Liver (tissue), 9 donors: Measurements from ENCODE around the gene KIRREL3. TPM values are rescaled to one million over a fixed set of nuclear protein-coding genes. Genes with fewer than 3 reads are reported as not detected.

ENCODE experiments used
- DNase-seq: peaks from one replicate; pipeline ENCODE4 v3.0.0-alpha.2; 2017; ENCODE audit warnings: low spot score
- H3K27ac ChIP-seq, 2 donors: one replicate each; pipeline ENCODE4 v1.7.0; 2013; ENCODE audit warnings: inconsistent platforms in 2 of 2, low read length in 2 of 2, control low read depth in 1 of 2, low read depth in 1 of 2, mild to moderate bottlenecking in 1 of 2
- H3K27me3 ChIP-seq, 4 donors: one replicate each; pipeline versions ENCODE4 v1.6.1 to v1.7.0; 2013; ENCODE audit warnings: low read length in 3 of 4, inconsistent platforms in 1 of 4, mild to moderate bottlenecking in 1 of 4, moderate library complexity in 1 of 4; ENCODE audit not compliant: control insufficient read depth in 4 of 4, insufficient read depth in 4 of 4
- H3K36me3 ChIP-seq, 4 donors: one replicate each; pipeline versions ENCODE4 v1.6.1 to v1.7.0; 2013; ENCODE audit warnings: low read length in 3 of 4, mild to moderate bottlenecking in 3 of 4, low read depth in 1 of 4, moderate library complexity in 1 of 4; ENCODE audit not compliant: control insufficient read depth in 4 of 4, insufficient read depth in 3 of 4
- H3K4me1 ChIP-seq, 4 donors: one replicate each; pipeline versions ENCODE4 v1.6.1 to v1.7.0; 2013; ENCODE audit warnings: low read length in 3 of 4, mild to moderate bottlenecking in 3 of 4, moderate library complexity in 1 of 4; ENCODE audit not compliant: control insufficient read depth in 4 of 4, insufficient read depth in 4 of 4
- H3K4me3 ChIP-seq, 3 donors: one replicate each; pipeline versions ENCODE4 v1.6.1 to v1.7.0; 2013; ENCODE audit warnings: low read length in 3 of 3, control low read depth in 1 of 3, low read depth in 1 of 3, mild to moderate bottlenecking in 1 of 3
- H3K9ac ChIP-seq, 2 donors: one replicate each; pipeline ENCODE4 v1.7.0; 2013; ENCODE audit warnings: low read length in 2 of 2, mild to moderate bottlenecking in 2 of 2, moderate library complexity in 2 of 2, control low read depth in 1 of 2, low read depth in 1 of 2
- H3K9me3 ChIP-seq, 4 donors: one replicate each; pipeline versions ENCODE4 v1.6.1 to v1.7.0; 2013; ENCODE audit warnings: low read length in 3 of 4; ENCODE audit not compliant: control insufficient read depth in 4 of 4
- ATF3 ChIP-seq: IDR thresholded peaks from 2 replicates; pipeline ENCODE4 v1.6.1; 2016; ENCODE audit warnings: antibody characterized with exemption
- CTCF ChIP-seq: fragments of 150-350 bp; IDR thresholded peaks from 2 replicates; pipeline ENCODE4 v1.5.1; 2017; ENCODE audit warnings: improper control_type of control experiment, low read depth, low read length; ENCODE audit not compliant: missing input control
- EGR1 ChIP-seq, 2 donors: IDR thresholded peaks; 2 replicates each; pipeline ENCODE4 v1.6.1; 2016 to 2018; ENCODE audit warnings: antibody characterized with exemption in 2 of 2, low read depth in 2 of 2
- FOXA1 ChIP-seq: IDR thresholded peaks from 2 replicates; pipeline ENCODE4 v1.6.1; 2016; ENCODE audit warnings: antibody characterized with exemption
- FOXA2 ChIP-seq: IDR thresholded peaks from 2 replicates; pipeline ENCODE4 v1.6.1; 2016; ENCODE audit warnings: antibody characterized with exemption
- GABPA ChIP-seq, 2 donors: IDR thresholded peaks in 1 of 2; conservative IDR thresholded peaks in 1 of 2; 2 replicates each; pipeline ENCODE4 v1.6.1; 2016; ENCODE audit warnings: antibody characterized with exemption in 2 of 2, mild to moderate bottlenecking in 1 of 2, moderate library complexity in 1 of 2
- HNF4A ChIP-seq, 2 donors: conservative IDR thresholded peaks; 2 replicates each; pipeline ENCODE4 v1.6.1; 2016; ENCODE audit warnings: antibody characterized with exemption in 2 of 2, mild to moderate bottlenecking in 2 of 2
- HNF4G ChIP-seq: IDR thresholded peaks from 2 replicates; pipeline ENCODE4 v1.6.1; 2016; ENCODE audit warnings: antibody characterized with exemption
- JUND ChIP-seq, 2 donors: IDR thresholded peaks; 2 replicates each; pipeline ENCODE4 v1.6.1; 2016; ENCODE audit warnings: antibody characterized with exemption in 2 of 2
- NR2F2 ChIP-seq: IDR thresholded peaks from 2 replicates; pipeline ENCODE4 v1.6.1; 2016; ENCODE audit warnings: antibody characterized with exemption
- RAD21 ChIP-seq, 2 donors: IDR thresholded peaks; 2 replicates each; pipeline ENCODE4 v1.6.1; 2016; ENCODE audit warnings: antibody characterized with exemption in 2 of 2, mild to moderate bottlenecking in 2 of 2
- RXRA ChIP-seq, 2 donors: IDR thresholded peaks; 2 replicates each; pipeline ENCODE4 v1.6.1; 2017 to 2018; ENCODE audit warnings: antibody characterized with exemption in 2 of 2, mild to moderate bottlenecking in 1 of 2
- SP1 ChIP-seq: IDR thresholded peaks from 2 replicates; pipeline ENCODE4 v1.6.1; 2018; ENCODE audit warnings: antibody characterized with exemption, mild to moderate bottlenecking
- TAF1 ChIP-seq: conservative IDR thresholded peaks from 2 replicates; pipeline ENCODE4 v1.6.1; 2016; ENCODE audit warnings: antibody characterized with exemption, mild to moderate bottlenecking
- YY1 ChIP-seq: IDR thresholded peaks from 2 replicates; pipeline ENCODE4 v1.6.1; 2016; ENCODE audit warnings: antibody characterized with exemption, mild to moderate bottlenecking
- ZBTB33 ChIP-seq: IDR thresholded peaks from 2 replicates; pipeline ENCODE4 v1.6.1; 2016; ENCODE audit warnings: antibody characterized with exemption
- WGBS: extraction: QIAGEN DNeasy Blood & Tissue Kit; methylation state at CpG from one replicate; pipeline ENCODE4 v1.1.7; 2013; 5-methylcytosine and 5-hydroxymethylcytosine counted together
- polyA plus RNA-seq, 2 donors: library from polyadenylated mRNA; stranded (reverse) in 1 of 2; unstranded in 1 of 2; fragments of 200-250 nt in 1 of 2; fragments of >200 nt in 1 of 2; fragmentation: Nextera tagmentation in 1 of 2; extraction: Ambion mirVana in 1 of 2; gene quantifications; one replicate each; pipeline versions ENCODE4 v1.2.1 to v1.2.3, GENCODE V29; 2013 to 2015
- total RNA-seq, 2 donors: library from RNA; depleted of rRNA; stranded (reverse); fragments of >200 nt; gene quantifications; one replicate each; pipeline ENCODE4 v1.2.3, GENCODE V29; 2014
- TF ChIP-seq, protein P1 (sequence below): IDR thresholded peaks from 2 replicates; pipeline ENCODE4 v1.6.1; 2016; ENCODE audit warnings: antibody characterized with exemption
- TF ChIP-seq, protein P2 (sequence below): IDR thresholded peaks from 2 replicates; pipeline ENCODE4 v1.6.1; 2016; ENCODE audit warnings: antibody characterized with exemption, mild to moderate bottlenecking
- donor health status: healthy.
- donor health status: healthy.
- donor health status: healthy.
- donor health status: healthy.
- donor health status: healthy.

Gene KIRREL3
- total and polyA plus RNA-seq, 4 donors: 0.03 to 0.29 (median 0.08) TPM; not detected in 1

DNA sequence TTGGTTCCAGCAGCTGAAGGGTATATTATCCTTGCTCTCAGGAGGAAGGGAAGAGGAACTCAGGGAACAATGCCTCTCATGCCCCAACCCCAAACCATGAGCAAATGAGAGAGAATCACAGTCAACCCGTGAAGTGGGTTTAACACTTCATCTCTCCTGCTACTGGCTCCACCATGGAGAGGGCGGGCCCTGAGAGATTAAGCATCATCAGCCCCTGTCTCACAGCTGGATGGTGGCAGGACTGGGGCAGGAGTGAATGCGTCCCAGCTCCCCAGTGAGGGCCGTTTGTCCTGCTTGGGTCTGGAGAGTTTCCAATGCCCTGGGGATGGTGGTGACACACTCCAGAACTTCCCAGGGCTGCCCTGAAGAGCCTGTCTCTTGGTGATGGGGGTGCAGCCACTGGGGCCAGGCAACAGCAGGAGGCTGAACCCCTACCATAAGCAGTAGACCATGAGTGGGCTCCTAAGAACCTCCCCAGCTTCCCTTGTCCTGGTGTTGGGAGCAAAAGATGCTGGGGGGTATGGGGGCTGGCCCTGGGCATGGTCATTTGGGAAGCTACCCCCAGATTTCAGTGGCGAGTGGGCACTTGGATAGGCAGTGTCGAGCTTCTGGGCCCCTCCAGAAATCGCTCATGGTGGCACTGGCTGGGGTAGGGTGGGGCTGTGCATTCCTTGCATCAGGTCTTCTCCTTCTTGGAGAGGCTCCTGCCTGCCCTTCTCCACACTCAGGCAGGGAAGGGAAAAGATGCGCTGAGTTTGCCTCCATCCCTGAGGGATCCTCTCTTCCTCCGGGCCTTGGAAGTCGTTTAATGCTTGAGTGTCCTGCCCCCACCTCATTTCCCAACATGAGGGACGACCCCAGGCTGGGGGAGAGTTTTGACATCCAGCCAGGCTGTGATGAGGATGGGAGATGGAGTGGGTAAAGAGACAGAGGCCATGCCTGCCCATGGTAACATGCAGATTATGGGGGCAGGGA lies 487.5 kb downstream of the KIRREL3 start:
- H3K27ac ChIP-seq: no peak overlapping the region
- no peak for DNase-seq
- 61% methylated on average over 11 of the region's 11 CpGs for WGBS
- peaks cover 0 to 8% (median 0%) of the 10 kb centered on the region in 4 donors for H3K27me3 ChIP-seq
- no peaks in the 10 kb centered on the region for H3K4me1 ChIP-seq
- H3K4me3 ChIP-seq: no peak overlapping the region
- no peaks in the 10 kb centered on the region for H3K36me3 ChIP-seq
- H3K9ac ChIP-seq: no peak overlapping the region
- no peaks in the 10 kb centered on the region for H3K9me3 ChIP-seq
- no peak for TF ChIP-seq CTCF
- no peak for TF ChIP-seq TAF1
- no peak for TF ChIP-seq EGR1 (IDR thresholded peaks at IDR 0.05; ENCODE audit: low read depth in 2 of 2)
- TF ChIP-seq FOXA1: no peak
- TF ChIP-seq RAD21 (IDR thresholded peaks at IDR 0.05): no peak
- TF ChIP-seq ZBTB33: no peak
- TF ChIP-seq YY1: no peak
- no peak for TF ChIP-seq RXRA (IDR thresholded peaks at IDR 0.05)
- TF ChIP-seq ATF3: no peak
- TF ChIP-seq HNF4A (conservative IDR thresholded peaks at IDR 0.05): no peak
- no peak for TF ChIP-seq NR2F2
- no peak for TF ChIP-seq SP1
- TF ChIP-seq JUND (IDR thresholded peaks at IDR 0.05): no peak
- TF ChIP-seq, protein P1, sequence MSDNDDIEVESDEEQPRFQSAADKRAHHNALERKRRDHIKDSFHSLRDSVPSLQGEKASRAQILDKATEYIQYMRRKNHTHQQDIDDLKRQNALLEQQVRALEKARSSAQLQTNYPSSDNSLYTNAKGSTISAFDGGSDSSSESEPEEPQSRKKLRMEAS: no peak

- 80% methylated on average over 8 of the region's 8 CpGs for WGBS
- no peak for TF ChIP-seq ATF3
- no peak for TF ChIP-seq RXRA (IDR thresholded peaks at IDR 0.05)
- no peak for TF ChIP-seq HNF4G
- no peak for TF ChIP-seq RAD21 (IDR thresholded peaks at IDR 0.05)
- TF ChIP-seq, protein P2, sequence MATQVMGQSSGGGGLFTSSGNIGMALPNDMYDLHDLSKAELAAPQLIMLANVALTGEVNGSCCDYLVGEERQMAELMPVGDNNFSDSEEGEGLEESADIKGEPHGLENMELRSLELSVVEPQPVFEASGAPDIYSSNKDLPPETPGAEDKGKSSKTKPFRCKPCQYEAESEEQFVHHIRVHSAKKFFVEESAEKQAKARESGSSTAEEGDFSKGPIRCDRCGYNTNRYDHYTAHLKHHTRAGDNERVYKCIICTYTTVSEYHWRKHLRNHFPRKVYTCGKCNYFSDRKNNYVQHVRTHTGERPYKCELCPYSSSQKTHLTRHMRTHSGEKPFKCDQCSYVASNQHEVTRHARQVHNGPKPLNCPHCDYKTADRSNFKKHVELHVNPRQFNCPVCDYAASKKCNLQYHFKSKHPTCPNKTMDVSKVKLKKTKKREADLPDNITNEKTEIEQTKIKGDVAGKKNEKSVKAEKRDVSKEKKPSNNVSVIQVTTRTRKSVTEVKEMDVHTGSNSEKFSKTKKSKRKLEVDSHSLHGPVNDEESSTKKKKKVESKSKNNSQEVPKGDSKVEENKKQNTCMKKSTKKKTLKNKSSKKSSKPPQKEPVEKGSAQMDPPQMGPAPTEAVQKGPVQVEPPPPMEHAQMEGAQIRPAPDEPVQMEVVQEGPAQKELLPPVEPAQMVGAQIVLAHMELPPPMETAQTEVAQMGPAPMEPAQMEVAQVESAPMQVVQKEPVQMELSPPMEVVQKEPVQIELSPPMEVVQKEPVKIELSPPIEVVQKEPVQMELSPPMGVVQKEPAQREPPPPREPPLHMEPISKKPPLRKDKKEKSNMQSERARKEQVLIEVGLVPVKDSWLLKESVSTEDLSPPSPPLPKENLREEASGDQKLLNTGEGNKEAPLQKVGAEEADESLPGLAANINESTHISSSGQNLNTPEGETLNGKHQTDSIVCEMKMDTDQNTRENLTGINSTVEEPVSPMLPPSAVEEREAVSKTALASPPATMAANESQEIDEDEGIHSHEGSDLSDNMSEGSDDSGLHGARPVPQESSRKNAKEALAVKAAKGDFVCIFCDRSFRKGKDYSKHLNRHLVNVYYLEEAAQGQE: no peak
- no peak for TF ChIP-seq GABPA (IDR thresholded peaks at IDR 0.05 in 1 of 2, conservative IDR thresholded peaks at IDR 0.05 in 1 of 2)
- no peak for TF ChIP-seq HNF4A (conservative IDR thresholded peaks at IDR 0.05)
- no peak for TF ChIP-seq FOXA1
- TF ChIP-seq, protein P1: no peak
- no peak for TF ChIP-seq NR2F2
- no peak for TF ChIP-seq FOXA2
- no peak for TF ChIP-seq YY1
- TF ChIP-seq SP1: no peak
- no peak for TF ChIP-seq TAF1
- no peak for TF ChIP-seq EGR1 (IDR thresholded peaks at IDR 0.05; ENCODE audit: low read depth in 2 of 2)
- no peak for TF ChIP-seq ZBTB33
- Histone ChIP-seq H3K4me3 (no peak overlapping the region), H3K9me3 (no peaks in the 10 kb centered on the region), H3K4me1 (no peaks in the 10 kb centered on the region), H3K27me3 (peaks cover 0 to 6% (median 0%) of the 10 kb centered on the region in 4 donors), H3K27ac (no peak overlapping the region), H3K36me3 (no peaks in the 10 kb centered on the region), H3K9ac (no peak overlapping the region)
- no peak for DNase-seq
Measured at GRCh38 chr11:126512251-126512650, 488.3 kb downstream of the KIRREL3 start.
